HepG2 (cell line): ENCODE results near the gene C1QBP. TPM values are rescaled to one million over a fixed set of nuclear protein-coding genes. Genes with fewer than 3 reads are reported as not detected.

Source experiments
- ELF1 ChIP-seq: sonication (generic); formaldehyde crosslinking; IDR thresholded peaks from 2 replicates; pipeline ENCODE4 v1.4.0; 2020; ENCODE audit warnings: missing genetic modification reagents
- FLYWCH1 ChIP-seq: sonication (generic); formaldehyde crosslinking; IDR thresholded peaks from 2 replicates; pipeline ENCODE4 v1.8.1; 2023; ENCODE audit warnings: mild to moderate bottlenecking, missing genetic modification reagents
- GATAD2A ChIP-seq: IDR thresholded peaks from 2 replicates; pipeline ENCODE4 v1.6.1; 2016
- HMG20A ChIP-seq: IDR thresholded peaks from 2 replicates; pipeline ENCODE4 v1.6.1; 2016; ENCODE audit warnings: borderline replicate concordance
- HNRNPL ChIP-seq: fragments of 200-400 bp; formaldehyde crosslinking; IDR thresholded peaks from 2 replicates; pipeline ENCODE4 v1.6.1; 2017; ENCODE audit warnings: mild to moderate bottlenecking, low read depth, low read length
- HNRNPLL ChIP-seq: fragments of 200-400 bp; formaldehyde crosslinking; IDR thresholded peaks from 2 replicates; pipeline ENCODE4 v1.6.1; 2017; ENCODE audit warnings: mild to moderate bottlenecking, low read depth, low read length; ENCODE audit not compliant: poor library complexity, severe bottlenecking
- KDM3A ChIP-seq: IDR thresholded peaks from 2 replicates; pipeline ENCODE4 v1.6.1; 2018; ENCODE audit warnings: low read depth, missing compliant biosample characterization
- MTF2 ChIP-seq: sonication (generic); formaldehyde crosslinking; IDR thresholded peaks from 2 replicates; pipeline ENCODE4 v1.5.0; 2020; ENCODE audit warnings: missing genetic modification reagents, borderline replicate concordance
- NR2F2 ChIP-seq: IDR thresholded peaks from 2 replicates; pipeline ENCODE4 v1.6.1; 2012; ENCODE audit warnings: low read depth, inconsistent platforms, borderline replicate concordance
- PCBP1 ChIP-seq: fragments of 200-400 bp; formaldehyde crosslinking; IDR thresholded peaks from 2 replicates; pipeline ENCODE4 v1.6.1; 2017; ENCODE audit warnings: mild to moderate bottlenecking, low read depth, low read length, borderline replicate concordance
- RORA ChIP-seq: sonication (generic); formaldehyde crosslinking; IDR thresholded peaks from 2 replicates; pipeline ENCODE4 v1.5.0; 2020; ENCODE audit warnings: mild to moderate bottlenecking, missing genetic modification reagents, moderate library complexity
- SMARCC2 ChIP-seq: fragments of 450-650 bp; IDR thresholded peaks from 2 replicates; pipeline ENCODE4 v1.6.1; 2017; ENCODE audit warnings: antibody characterized with exemption, mild to moderate bottlenecking
- SOX5 ChIP-seq: IDR thresholded peaks from 2 replicates; pipeline ENCODE4 v1.6.1; 2016; ENCODE audit warnings: borderline replicate concordance
- SPEN ChIP-seq: sonication (generic); formaldehyde crosslinking; IDR thresholded peaks from 2 replicates; pipeline ENCODE4 v1.5.1; 2020; ENCODE audit warnings: low read depth, mild to moderate bottlenecking, missing genetic modification reagents
- TRIM24 ChIP-seq: sonication (generic); formaldehyde crosslinking; IDR thresholded peaks from 2 replicates; pipeline ENCODE4 v1.8.0; 2022; ENCODE audit warnings: mild to moderate bottlenecking, missing genetic modification reagents
- YEATS2 ChIP-seq: sonication (generic); formaldehyde crosslinking; IDR thresholded peaks from 2 replicates; pipeline ENCODE4 v1.4.0; 2020; ENCODE audit warnings: missing genetic modification reagents, borderline replicate concordance
- ZNF253 ChIP-seq: sonication (generic); formaldehyde crosslinking; IDR thresholded peaks from 2 replicates; pipeline ENCODE4 v1.8.0; 2022; ENCODE audit warnings: mild to moderate bottlenecking, missing genetic modification reagents, borderline replicate concordance
- ZNF543 ChIP-seq: sonication (generic); formaldehyde crosslinking; IDR thresholded peaks from 2 replicates; pipeline ENCODE4 v1.4.0; 2020; ENCODE audit warnings: mild to moderate bottlenecking, missing genetic modification reagents
- ZNF607 ChIP-seq: sonication (generic); formaldehyde crosslinking; IDR thresholded peaks from 2 replicates; pipeline ENCODE4 v1.5.1; 2020; ENCODE audit warnings: missing genetic modification reagents, mild to moderate bottlenecking, borderline replicate concordance
- ZNF737 ChIP-seq: sonication (generic); formaldehyde crosslinking; IDR thresholded peaks from 2 replicates; pipeline ENCODE4 v1.5.0; 2020; ENCODE audit warnings: missing genetic modification reagents, mild to moderate bottlenecking, borderline replicate concordance
- ZSCAN25 ChIP-seq: sonication (generic); formaldehyde crosslinking; IDR thresholded peaks from 2 replicates; pipeline ENCODE4 v1.8.0; 2022; ENCODE audit warnings: mild to moderate bottlenecking, missing genetic modification reagents
- polyA plus RNA-seq, 8 experiments: library from polyadenylated mRNA; depleted of rRNA in 3 of 8; stranded (reverse) in 7 of 8; unstranded in 1 of 8; fragments of >200 nt; fragmentation: Illumina TruSeq in 4 of 8; extraction: Trizol in 4 of 8; gene quantifications; 2 replicates each; pipeline versions ENCODE4 v1.2.1 to v1.2.3, GENCODE V29; 2011 to 2016; ENCODE audit warnings: low read depth in 4 of 8, missing spikeins in 1 of 8, mixed read lengths in 1 of 8; ENCODE audit not compliant: insufficient read depth in 1 of 8
- total RNA-seq, 5 experiments: library from RNA; depleted of rRNA; stranded (reverse); fragments of >200 nt; fragmentation: Illumina TruSeq; extraction: Trizol; gene quantifications; 2 replicates each; pipeline ENCODE4 v1.2.3, GENCODE V29; 2016; ENCODE audit warnings: low read depth in 1 of 5
- TF ChIP-seq, protein P1 (sequence below): sonication (generic); formaldehyde crosslinking; conservative IDR thresholded peaks from 2 replicates; pipeline ENCODE4 v1.8.0; 2022; ENCODE audit warnings: mild to moderate bottlenecking, moderate library complexity, missing genetic modification reagents
- TF ChIP-seq, protein P2 (sequence below): sonication (generic); formaldehyde crosslinking; IDR thresholded peaks from 2 replicates; pipeline ENCODE4 v1.8.0; 2022; ENCODE audit warnings: missing genetic modification reagents, mild to moderate bottlenecking, borderline replicate concordance
- TF ChIP-seq, protein P3 (sequence below): IDR thresholded peaks from 2 replicates; pipeline ENCODE4 v1.6.1; 2016; ENCODE audit warnings: low read depth, control low read depth
- TF ChIP-seq, protein P4 (sequence below): IDR thresholded peaks from 2 replicates; pipeline ENCODE4 v1.6.1; 2016; ENCODE audit warnings: missing genetic modification reagents, missing compliant biosample characterization

The C1QBP gene
- total and polyA plus RNA-seq, 2 of the 13 experiments (the other 11 are each of a cell fraction or from before 2014, with no cell fraction given): 219 to 680 TPM

DNA sequence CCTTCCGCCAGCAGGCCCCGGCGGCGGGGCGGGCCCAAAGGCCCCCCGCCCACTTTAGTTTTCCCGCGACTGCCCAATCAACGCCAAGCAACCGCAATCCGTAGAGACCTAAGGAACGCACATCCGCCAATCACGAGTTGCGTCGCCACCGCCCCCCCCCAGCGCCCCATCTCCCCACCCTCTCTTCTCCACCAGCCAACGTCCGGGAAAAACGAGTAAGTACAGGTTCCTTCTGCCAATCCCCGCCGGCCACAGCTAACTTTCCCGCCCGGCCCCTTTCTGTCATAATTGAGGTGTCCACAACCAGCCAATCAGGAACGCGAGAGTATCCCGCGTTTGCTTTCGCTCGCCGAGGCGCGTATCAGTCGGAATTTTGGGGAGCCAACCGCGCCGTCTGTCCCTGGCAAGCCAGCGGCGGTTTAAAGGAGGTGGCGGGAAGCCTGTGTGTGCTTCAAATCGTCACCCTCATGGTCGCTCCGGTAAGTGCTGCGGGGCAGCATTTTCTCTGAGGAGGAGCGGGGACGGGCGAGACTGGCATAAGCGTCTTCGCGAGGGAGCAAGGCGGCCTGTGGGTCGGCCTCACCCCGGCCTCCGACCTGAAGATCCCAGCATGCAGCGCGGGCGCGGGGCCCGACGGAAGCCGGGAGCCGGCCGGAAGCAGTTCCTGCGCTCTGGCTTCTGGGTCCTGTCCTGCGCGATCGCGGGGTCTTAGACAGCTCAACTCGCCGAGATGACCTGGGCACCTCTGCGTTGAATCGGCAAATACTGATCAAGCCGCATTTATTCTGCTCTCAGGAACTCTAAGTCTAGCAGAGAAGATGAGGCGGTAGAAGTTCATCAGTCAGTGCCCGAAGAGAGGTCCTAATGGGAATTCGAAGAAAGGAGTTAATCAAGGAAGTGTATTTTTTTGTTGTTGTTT, 47.5 kb upstream of the C1QBP start, which contains the start of gene MIS12 (continued):
- TF ChIP-seq SOX5 (CRISPR knock-in tag) (no peak), FLYWCH1 (no peak), ZNF737 (CRISPR knock-in tag) (no peak), ZNF253 (peak; percentile 91; the same call in 1 of the 2 replicates), ZNF607 (peak; percentile 58; the same call in 1 of the 2 replicates), ELF1 (CRISPR knock-in tag) (peak; percentile 79), SPEN (CRISPR knock-in tag) (peak; percentile 89; the same call in 1 of the 2 replicates), KDM3A (CRISPR knock-in tag) (peak; percentile 48; the same call in 1 of the 2 replicates), GATAD2A (CRISPR knock-in tag) (peak; percentile 30; the same call in 1 of the 2 replicates), HMG20A (no peak), SMARCC2 (no peak), MTF2 (CRISPR knock-in tag) (0 out of 2 replicates have a peak, but pooled peaks have one; percentile 42), NR2F2 (no peak), ZNF543 (CRISPR knock-in tag) (peak; percentile 88), RORA (CRISPR knock-in tag) (no peak), YEATS2 (CRISPR knock-in tag) (peak; percentile 89), TRIM24 (CRISPR knock-in tag) (no peak), HNRNPL (peak; percentile 68; the same call in 1 of the 2 replicates), HNRNPLL (peak; percentile 61), ZSCAN25 (CRISPR knock-in tag) (peak; percentile 45; the same call in 1 of the 2 replicates), PCBP1 (0 out of 2 replicates have a peak, but pooled peaks have one; percentile 51)
- TF ChIP-seq, protein P1, sequence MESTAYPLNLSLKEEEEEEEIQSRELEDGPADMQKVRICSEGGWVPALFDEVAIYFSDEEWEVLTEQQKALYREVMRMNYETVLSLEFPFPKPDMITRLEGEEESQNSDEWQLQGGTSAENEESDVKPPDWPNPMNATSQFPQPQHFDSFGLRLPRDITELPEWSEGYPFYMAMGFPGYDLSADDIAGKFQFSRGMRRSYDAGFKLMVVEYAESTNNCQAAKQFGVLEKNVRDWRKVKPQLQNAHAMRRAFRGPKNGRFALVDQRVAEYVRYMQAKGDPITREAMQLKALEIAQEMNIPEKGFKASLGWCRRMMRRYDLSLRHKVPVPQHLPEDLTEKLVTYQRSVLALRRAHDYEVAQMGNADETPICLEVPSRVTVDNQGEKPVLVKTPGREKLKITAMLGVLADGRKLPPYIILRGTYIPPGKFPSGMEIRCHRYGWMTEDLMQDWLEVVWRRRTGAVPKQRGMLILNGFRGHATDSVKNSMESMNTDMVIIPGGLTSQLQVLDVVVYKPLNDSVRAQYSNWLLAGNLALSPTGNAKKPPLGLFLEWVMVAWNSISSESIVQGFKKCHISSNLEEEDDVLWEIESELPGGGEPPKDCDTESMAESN (CRISPR knock-in tag): no peak; the same call in 1 of the 2 replicates
- TF ChIP-seq, protein P2, sequence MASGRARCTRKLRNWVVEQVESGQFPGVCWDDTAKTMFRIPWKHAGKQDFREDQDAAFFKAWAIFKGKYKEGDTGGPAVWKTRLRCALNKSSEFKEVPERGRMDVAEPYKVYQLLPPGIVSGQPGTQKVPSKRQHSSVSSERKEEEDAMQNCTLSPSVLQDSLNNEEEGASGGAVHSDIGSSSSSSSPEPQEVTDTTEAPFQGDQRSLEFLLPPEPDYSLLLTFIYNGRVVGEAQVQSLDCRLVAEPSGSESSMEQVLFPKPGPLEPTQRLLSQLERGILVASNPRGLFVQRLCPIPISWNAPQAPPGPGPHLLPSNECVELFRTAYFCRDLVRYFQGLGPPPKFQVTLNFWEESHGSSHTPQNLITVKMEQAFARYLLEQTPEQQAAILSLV (CRISPR knock-in tag): peak; percentile 55; the same call in 1 of the 2 replicates
- TF ChIP-seq, protein P3, sequence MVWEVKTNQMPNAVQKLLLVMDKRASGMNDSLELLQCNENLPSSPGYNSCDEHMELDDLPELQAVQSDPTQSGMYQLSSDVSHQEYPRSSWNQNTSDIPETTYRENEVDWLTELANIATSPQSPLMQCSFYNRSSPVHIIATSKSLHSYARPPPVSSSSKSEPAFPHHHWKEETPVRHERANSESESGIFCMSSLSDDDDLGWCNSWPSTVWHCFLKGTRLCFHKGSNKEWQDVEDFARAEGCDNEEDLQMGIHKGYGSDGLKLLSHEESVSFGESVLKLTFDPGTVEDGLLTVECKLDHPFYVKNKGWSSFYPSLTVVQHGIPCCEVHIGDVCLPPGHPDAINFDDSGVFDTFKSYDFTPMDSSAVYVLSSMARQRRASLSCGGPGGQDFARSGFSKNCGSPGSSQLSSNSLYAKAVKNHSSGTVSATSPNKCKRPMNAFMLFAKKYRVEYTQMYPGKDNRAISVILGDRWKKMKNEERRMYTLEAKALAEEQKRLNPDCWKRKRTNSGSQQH (CRISPR knock-in tag): no peak
- TF ChIP-seq, protein P4, sequence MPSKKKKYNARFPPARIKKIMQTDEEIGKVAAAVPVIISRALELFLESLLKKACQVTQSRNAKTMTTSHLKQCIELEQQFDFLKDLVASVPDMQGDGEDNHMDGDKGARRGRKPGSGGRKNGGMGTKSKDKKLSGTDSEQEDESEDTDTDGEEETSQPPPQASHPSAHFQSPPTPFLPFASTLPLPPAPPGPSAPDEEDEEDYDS (CRISPR knock-in tag): peak; percentile 43; the same call in 1 of the 2 replicates
